ENCODE results near the gene C1GALT1C1L.
"Not testable (repeated sequence)": the region's sequence is repeated elsewhere in the genome, so short reads cannot be mapped to it uniquely, and the experiment has no call there.

The C1GALT1C1L gene

DNA sequence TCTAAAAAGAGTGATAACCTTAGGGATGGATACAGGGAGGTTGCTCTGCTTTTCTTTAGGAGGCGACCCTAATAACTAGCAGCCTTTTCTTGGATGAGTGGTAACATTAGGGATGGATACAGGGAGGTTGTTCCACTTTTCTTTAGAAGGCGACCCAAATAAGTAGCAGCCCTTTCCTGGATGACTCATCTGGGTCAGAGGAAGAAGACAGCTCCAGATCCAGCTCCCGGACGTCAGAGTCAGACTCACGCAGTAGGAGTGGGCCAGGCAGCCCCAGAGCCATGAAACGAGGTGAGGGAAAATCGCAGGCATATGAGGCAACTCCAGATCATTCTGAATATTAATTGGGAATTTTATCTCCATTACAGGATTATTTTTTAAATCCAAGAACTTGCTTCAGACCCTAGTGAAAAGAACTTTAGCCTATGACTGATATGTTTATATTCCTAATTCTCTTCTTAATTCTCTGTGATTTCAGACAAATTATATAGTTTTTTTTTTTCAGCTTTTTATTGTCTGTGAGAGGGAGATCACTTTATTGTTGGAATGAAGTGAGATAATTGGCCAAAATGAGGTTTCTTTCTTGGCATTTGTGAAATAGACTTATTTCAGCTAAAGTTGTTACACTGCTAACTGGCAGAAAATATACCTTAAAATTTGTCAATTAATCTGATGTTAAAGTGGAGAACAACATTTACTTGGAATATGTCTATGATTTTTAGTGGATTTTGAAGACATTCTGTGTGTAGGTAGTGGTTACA, 31.2 kb upstream of the C1GALT1C1L start:
- H3K27ac ChIP-seq (ENCODE audit: low read depth, low read length): no peak overlapping the region
- no peaks in the 10 kb centered on the region for H4K20me1 ChIP-seq (ENCODE audit: control insufficient read depth, insufficient read depth, low read depth, low read length)
- TF ChIP-seq CTCF (IDR thresholded peaks at IDR 0.05; ENCODE audit: low read depth, low read length, poor library complexity, severe bottlenecking) (no peak), EZH2phosphoT487 (IDR thresholded peaks at IDR 0.05; ENCODE audit: borderline replicate concordance, low read length) (no peak)
- no peaks in the 10 kb centered on the region for H3K36me3 ChIP-seq (ENCODE audit: control insufficient read depth, low read length)
- H3K4me1 ChIP-seq (ENCODE audit: control insufficient read depth, low read length): no peaks in the 10 kb centered on the region
- no peak overlapping the region for H3K4me3 ChIP-seq (ENCODE audit: low read length)
- no peak overlapping the region for H3K4me2 ChIP-seq (ENCODE audit: low read length)
- no peaks in the 10 kb centered on the region for H3K9me3 ChIP-seq (ENCODE audit: control insufficient read depth, insufficient read depth, low read length)
- no peaks in the 10 kb centered on the region; the same call in 1 of the 2 replicates for H3K27me3 ChIP-seq (ENCODE audit: control insufficient read depth, low read length)
- H3F3A ChIP-seq (ENCODE audit: control insufficient read depth, insufficient read depth): no peaks in the 10 kb centered on the region
- H3K79me2 ChIP-seq (ENCODE audit: control insufficient read depth, low read length): no peaks in the 10 kb centered on the region
- no peaks in the 10 kb centered on the region for H3K9me2 ChIP-seq (replicated peaks; ENCODE audit: control insufficient read depth, low read length)

GRCh38 chr2:43701111-43701510, 24.9 kb upstream of the C1GALT1C1L start:
- Histone ChIP-seq H3K4me3 (ENCODE audit: low read length) (no peak overlapping the region), H3K36me3 (ENCODE audit: control insufficient read depth, low read length) (no peaks in the 10 kb centered on the region), H3K9me3 (ENCODE audit: control insufficient read depth, insufficient read depth, low read length) (no peaks in the 10 kb centered on the region), H3K27me3 (ENCODE audit: control insufficient read depth, low read length) (no peaks in the 10 kb centered on the region; the same call in 1 of the 2 replicates), H3K4me1 (ENCODE audit: control insufficient read depth, low read length) (peaks cover 28% of the 10 kb centered on the region), H4K20me1 (ENCODE audit: control insufficient read depth, insufficient read depth, low read depth, low read length) (no peaks in the 10 kb centered on the region), H3F3A (ENCODE audit: control insufficient read depth, insufficient read depth) (no peaks in the 10 kb centered on the region), H3K79me2 (ENCODE audit: control insufficient read depth, low read length) (no peaks in the 10 kb centered on the region), H3K27ac (ENCODE audit: low read depth, low read length) (no peak overlapping the region), H3K9me2 (replicated peaks; ENCODE audit: control insufficient read depth, low read length) (no peaks in the 10 kb centered on the region), H3K4me2 (ENCODE audit: low read length) (no peak overlapping the region)
- no peak for TF ChIP-seq CTCF (IDR thresholded peaks at IDR 0.05; ENCODE audit: low read depth, low read length, poor library complexity, severe bottlenecking)
- no peak for TF ChIP-seq EZH2phosphoT487 (IDR thresholded peaks at IDR 0.05; ENCODE audit: borderline replicate concordance, low read length)

DNA sequence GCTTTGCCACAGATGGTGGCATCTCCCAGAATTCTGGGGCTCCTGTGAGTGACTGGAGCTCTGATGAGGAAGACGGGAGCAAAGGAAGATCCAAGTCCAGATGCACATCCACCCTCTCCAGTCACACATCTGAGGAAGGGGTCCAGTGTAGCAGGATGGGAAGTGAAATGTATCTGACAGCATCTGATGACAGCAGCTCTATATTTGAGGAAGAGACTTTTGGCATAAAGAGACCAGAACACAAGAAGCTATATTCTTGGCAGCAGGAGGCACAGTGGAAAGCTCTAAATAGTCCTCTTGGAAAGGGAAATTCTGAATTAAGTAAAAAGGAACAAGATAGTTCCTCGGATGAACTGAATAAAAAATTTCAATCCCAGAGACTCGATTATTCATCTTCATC, 23.5 kb upstream of the C1GALT1C1L start:
- H3F3A ChIP-seq (ENCODE audit: control insufficient read depth, insufficient read depth): no peaks in the 10 kb centered on the region
- no peaks in the 10 kb centered on the region for H3K79me2 ChIP-seq (ENCODE audit: control insufficient read depth, low read length)
- H3K4me2 ChIP-seq (ENCODE audit: low read length): no peak overlapping the region
- H3K4me1 ChIP-seq (ENCODE audit: control insufficient read depth, low read length): peaks cover 28% of the 10 kb centered on the region
- H3K27me3 ChIP-seq (ENCODE audit: control insufficient read depth, low read length): no peaks in the 10 kb centered on the region
- H3K36me3 ChIP-seq (ENCODE audit: control insufficient read depth, low read length): no peaks in the 10 kb centered on the region
- no peaks in the 10 kb centered on the region for H3K9me3 ChIP-seq (ENCODE audit: control insufficient read depth, insufficient read depth, low read length)
- H4K20me1 ChIP-seq (ENCODE audit: control insufficient read depth, insufficient read depth, low read depth, low read length): no peaks in the 10 kb centered on the region
- no peak overlapping the region for H3K27ac ChIP-seq (ENCODE audit: low read depth, low read length)
- no peak overlapping the region for H3K4me3 ChIP-seq (ENCODE audit: low read length)
- TF ChIP-seq CTCF (IDR thresholded peaks at IDR 0.05; ENCODE audit: low read depth, low read length, poor library complexity, severe bottlenecking): no peak
- TF ChIP-seq EZH2phosphoT487 (IDR thresholded peaks at IDR 0.05; ENCODE audit: borderline replicate concordance, low read length): no peak
- H3K9me2 ChIP-seq (replicated peaks; ENCODE audit: control insufficient read depth, low read length): no peaks in the 10 kb centered on the region

GRCh38 chr2:43698140-43698539, 21.9 kb upstream of the C1GALT1C1L start:
- H3K9me3 ChIP-seq (ENCODE audit: control insufficient read depth, insufficient read depth, low read length); H3K27me3 ChIP-seq (ENCODE audit: control insufficient read depth, low read length); H3K79me2 ChIP-seq (ENCODE audit: control insufficient read depth, low read length); H4K20me1 ChIP-seq (ENCODE audit: control insufficient read depth, insufficient read depth, low read depth, low read length); H3F3A ChIP-seq (ENCODE audit: control insufficient read depth, insufficient read depth); H3K27ac ChIP-seq (ENCODE audit: low read depth, low read length); H3K9me2 ChIP-seq (replicated peaks; ENCODE audit: control insufficient read depth, low read length); H3K36me3 ChIP-seq (ENCODE audit: control insufficient read depth, low read length): not testable (repeated sequence)
- Histone ChIP-seq H3K4me1 (ENCODE audit: control insufficient read depth, low read length) (peaks cover 28% of the 10 kb centered on the region), H3K4me3 (ENCODE audit: low read length) (peak overlapping the region; percentile 43), H3K4me2 (ENCODE audit: low read length) (peak overlapping the region; percentile 68)

Data from DOHH2 (cell line).